Osteocyte (in vitro differentiated cells): ENCODE data around the gene RBM33. TPM values are rescaled to one million over a fixed set of nuclear protein-coding genes. Genes with fewer than 3 reads are reported as not detected.

ENCODE experiments used
- DNase-seq: peaks from one replicate; pipeline ENCODE4 v3.0.0; 2021; ENCODE audit warnings: mixed read lengths; ENCODE audit not compliant: unreplicated experiment; ENCODE audit errors: extremely low spot score
- H3K27ac Mint-ChIP-seq: one replicate; pipeline ENCODE4 v1.8.0; 2021; ENCODE audit warnings: mild to moderate bottlenecking, mixed read lengths; ENCODE audit not compliant: unreplicated experiment
- H3K27me3 Mint-ChIP-seq: one replicate; pipeline ENCODE4 v1.8.0; 2021; ENCODE audit warnings: mixed read lengths; ENCODE audit not compliant: unreplicated experiment
- H3K36me3 Mint-ChIP-seq: one replicate; pipeline ENCODE4 v1.8.0; 2021; ENCODE audit warnings: mixed read lengths; ENCODE audit not compliant: unreplicated experiment
- H3K4me1 Mint-ChIP-seq: one replicate; pipeline ENCODE4 v1.8.0; 2021; ENCODE audit warnings: mixed read lengths; ENCODE audit not compliant: unreplicated experiment
- H3K4me3 Mint-ChIP-seq: one replicate; pipeline ENCODE4 v1.8.0; 2021; ENCODE audit warnings: mild to moderate bottlenecking, moderate library complexity, mixed read lengths; ENCODE audit not compliant: unreplicated experiment
- H3K9me3 Mint-ChIP-seq: one replicate; pipeline ENCODE4 v1.8.0; 2021; ENCODE audit warnings: mixed read lengths; ENCODE audit not compliant: unreplicated experiment
- total RNA-seq: library from RNA; stranded (reverse); gene quantifications from 2 replicates; pipeline ENCODE4 v1.2.1, GENCODE V29; 2021
- TF ChIP-seq, protein P1 (sequence below): fragments of 200-600 bp; sonication (generic); IDR thresholded peaks from 2 replicates; pipeline ENCODE4 v1.5.0; 2021; ENCODE audit warnings: antibody characterized with exemption, mild to moderate bottlenecking, moderate library complexity

RBM33 gene
- total RNA-seq, 1 donor from 2014 or later, result 52.4 TPM

DNA sequence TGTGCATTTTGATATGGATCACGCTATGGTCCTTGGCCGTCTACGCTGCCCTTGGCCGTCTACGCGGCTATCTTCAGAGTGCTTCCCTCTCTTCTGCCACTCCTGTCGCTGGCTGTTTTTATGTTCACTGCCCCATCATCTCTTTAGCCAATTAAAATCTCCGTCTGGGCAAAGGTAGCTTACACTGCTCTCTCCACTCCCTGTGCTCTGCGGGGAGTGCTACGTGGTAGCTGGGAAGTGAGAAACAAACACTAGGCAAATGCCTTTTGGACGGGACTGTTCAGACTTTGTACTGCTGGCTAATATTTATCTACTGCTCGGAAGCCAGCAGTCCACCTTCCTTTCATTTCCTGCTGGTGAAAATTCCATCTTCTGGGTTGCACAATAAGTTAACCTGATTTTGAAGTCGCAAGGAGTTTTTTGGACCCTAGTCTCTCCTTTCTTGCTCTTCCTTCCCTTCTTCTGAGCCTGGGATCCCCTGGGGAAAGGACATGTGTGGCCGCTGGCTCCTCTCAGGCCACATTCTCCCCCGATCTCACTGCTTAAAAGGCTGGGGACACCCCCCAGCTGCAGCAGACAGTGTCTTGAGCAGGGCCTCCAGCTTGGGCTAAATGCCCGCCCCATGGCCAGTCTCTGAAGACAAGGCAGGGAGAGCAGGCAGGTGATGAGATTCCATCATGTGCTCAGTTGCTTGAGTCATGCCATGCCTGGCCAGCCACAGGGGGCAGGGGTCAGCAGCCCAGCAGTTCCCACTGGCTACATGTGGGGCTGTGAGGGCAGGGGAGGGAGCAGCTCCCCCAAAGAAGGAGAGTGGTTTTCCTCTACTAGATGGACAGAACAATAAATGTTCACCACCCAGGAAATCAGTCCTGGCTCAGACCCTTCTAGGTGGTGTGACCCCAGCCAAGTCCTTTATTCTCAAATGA, 25.5 kb upstream of the RBM33 start:
- Mint-ChIP-seq H3K9me3 (peaks cover 5% of the 10 kb centered on the region), H3K4me3 (no peak overlapping the region), H3K27me3 (peaks cover 9% of the 10 kb centered on the region), H3K27ac (no peak overlapping the region), H3K4me1 (no peaks in the 10 kb centered on the region), H3K36me3 (peaks cover 7% of the 10 kb centered on the region)
- DNase-seq, result no peak
- TF ChIP-seq, protein P1, sequence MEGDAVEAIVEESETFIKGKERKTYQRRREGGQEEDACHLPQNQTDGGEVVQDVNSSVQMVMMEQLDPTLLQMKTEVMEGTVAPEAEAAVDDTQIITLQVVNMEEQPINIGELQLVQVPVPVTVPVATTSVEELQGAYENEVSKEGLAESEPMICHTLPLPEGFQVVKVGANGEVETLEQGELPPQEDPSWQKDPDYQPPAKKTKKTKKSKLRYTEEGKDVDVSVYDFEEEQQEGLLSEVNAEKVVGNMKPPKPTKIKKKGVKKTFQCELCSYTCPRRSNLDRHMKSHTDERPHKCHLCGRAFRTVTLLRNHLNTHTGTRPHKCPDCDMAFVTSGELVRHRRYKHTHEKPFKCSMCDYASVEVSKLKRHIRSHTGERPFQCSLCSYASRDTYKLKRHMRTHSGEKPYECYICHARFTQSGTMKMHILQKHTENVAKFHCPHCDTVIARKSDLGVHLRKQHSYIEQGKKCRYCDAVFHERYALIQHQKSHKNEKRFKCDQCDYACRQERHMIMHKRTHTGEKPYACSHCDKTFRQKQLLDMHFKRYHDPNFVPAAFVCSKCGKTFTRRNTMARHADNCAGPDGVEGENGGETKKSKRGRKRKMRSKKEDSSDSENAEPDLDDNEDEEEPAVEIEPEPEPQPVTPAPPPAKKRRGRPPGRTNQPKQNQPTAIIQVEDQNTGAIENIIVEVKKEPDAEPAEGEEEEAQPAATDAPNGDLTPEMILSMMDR, result no peak

DNA sequence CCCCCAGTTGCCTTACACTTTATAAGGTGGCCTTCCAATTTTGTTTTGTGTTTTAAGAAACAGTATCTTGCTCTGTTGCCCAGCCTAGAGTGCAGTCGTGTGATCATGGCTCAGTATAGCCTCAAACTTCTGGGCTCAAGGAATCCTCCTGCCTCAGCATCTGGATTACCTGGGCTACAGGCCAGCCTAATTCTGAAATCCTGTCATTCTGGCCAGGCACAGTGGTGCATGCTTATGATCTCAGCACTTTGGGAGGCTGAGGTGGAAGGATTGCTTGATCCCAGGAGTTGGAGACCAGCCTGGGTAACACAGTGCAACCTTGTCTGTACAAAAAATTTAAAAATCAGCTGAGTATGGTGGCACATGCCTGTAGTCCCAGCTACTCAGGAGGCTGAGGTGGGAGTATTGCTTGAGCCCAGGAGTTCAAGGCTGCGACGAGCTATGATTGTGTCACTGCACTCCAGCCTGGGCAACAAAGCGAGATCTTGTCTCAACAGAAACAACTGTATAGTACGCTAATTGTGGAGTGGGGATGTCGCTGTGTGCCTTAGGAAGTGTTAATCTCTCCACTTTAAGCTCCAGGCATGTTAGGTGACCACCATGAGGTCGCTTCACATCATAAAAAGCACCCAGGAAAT, 24.7 kb upstream of the RBM33 start:
- Mint-ChIP-seq H3K4me1 (no peaks in the 10 kb centered on the region), H3K27me3 (peaks cover 11% of the 10 kb centered on the region), H3K4me3 (no peak overlapping the region), H3K9me3 (peaks cover 5% of the 10 kb centered on the region), H3K27ac (no peak overlapping the region), H3K36me3 (peaks cover 6% of the 10 kb centered on the region)
- TF ChIP-seq, protein P1, result no peak
- no peak for DNase-seq

DNA sequence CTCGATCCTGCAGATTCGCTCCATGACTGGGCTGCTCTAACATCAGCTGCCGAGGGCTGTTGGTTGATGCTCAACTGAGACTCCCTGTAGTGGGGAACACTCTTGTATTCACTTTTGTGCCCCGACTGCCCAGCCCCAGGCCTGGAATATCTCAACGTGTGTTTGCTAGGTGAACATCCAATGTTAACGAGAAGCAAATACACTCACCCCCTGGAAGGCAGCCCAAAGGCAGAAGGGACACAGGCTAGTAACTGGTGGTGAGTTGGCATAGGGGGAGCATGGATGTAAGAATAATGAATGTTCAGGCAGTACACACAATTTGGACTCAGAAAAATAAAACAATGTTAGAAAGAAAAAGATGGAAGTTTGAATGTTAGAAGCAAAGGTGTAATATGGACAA, 24.0 kb upstream of the RBM33 start:
- H3K4me3 Mint-ChIP-seq, result no peak overlapping the region
- H3K9me3 Mint-ChIP-seq, result no peaks in the 10 kb centered on the region
- no peaks in the 10 kb centered on the region for H3K36me3 Mint-ChIP-seq
- no peak for DNase-seq
- TF ChIP-seq, protein P1, result no peak
- no peak overlapping the region for H3K27ac Mint-ChIP-seq
- no peaks in the 10 kb centered on the region for H3K4me1 Mint-ChIP-seq
- H3K27me3 Mint-ChIP-seq, result peaks cover 11% of the 10 kb centered on the region

DNA sequence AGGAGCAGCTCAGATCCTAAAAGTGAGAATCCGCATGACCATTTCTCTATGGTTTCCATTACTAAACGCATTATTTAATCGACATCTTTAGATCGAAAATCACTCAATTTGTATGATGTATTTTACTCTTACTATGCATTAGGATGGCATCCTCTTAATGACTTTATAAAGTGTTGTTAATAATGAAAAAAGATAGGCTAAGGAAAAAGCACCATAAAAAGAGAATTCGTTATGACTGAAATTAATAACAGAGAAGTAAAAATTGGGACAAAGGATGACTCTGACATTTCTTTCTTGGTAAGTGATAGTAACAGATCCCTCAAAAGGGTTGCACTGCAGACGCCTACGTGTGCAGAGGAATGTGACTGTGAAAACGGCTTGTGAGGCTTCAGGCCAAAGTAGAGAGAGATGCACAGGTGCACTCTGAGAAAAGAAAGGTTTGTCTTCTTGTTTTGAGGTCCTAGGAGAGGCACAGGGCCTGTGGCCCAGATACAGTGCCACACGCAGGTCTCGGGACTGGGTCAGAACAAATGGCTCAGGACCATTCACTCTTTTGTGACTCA, 23.0 kb upstream of the RBM33 start:
- TF ChIP-seq, protein P1, result no peak
- H3K27ac Mint-ChIP-seq, result no peak overlapping the region
- no peaks in the 10 kb centered on the region for H3K36me3 Mint-ChIP-seq
- no peaks in the 10 kb centered on the region for H3K4me1 Mint-ChIP-seq
- H3K4me3 Mint-ChIP-seq, result no peak overlapping the region
- H3K9me3 Mint-ChIP-seq, result no peaks in the 10 kb centered on the region
- no peak for DNase-seq
- H3K27me3 Mint-ChIP-seq, result peaks cover 11% of the 10 kb centered on the region

DNA sequence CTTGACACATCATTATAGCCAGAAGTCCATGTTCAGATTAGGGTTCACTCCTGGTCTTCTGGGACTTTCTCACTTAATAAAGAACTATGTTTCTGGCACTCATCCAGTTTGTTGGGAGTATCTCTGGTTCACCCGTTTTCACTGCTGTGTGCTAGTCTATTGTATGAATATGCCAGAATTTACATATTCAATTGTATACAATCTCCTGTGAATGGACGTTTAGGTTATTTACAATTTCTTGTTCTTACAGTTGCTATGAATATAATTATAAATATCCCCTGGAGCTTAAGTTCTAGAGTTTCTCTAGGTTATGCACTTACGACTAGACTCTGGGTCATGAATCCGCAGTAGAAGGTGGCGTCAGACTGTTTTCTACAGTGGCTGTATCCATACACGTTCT, 20.0 kb upstream of the RBM33 start:
- DNase-seq, result no peak
- Mint-ChIP-seq H3K4me1 (no peaks in the 10 kb centered on the region), H3K36me3 (no peaks in the 10 kb centered on the region), H3K27ac (no peak overlapping the region), H3K27me3 (peaks cover 11% of the 10 kb centered on the region), H3K4me3 (no peak overlapping the region), H3K9me3 (peaks cover 5% of the 10 kb centered on the region)
- TF ChIP-seq, protein P1, result no peak
